ENCODE data around the gene CFAP99.
A peak's percentile ranks its signal among the peaks of the same experiment; 100 is the strongest.
"Not testable (repeated sequence)": the region's sequence is repeated elsewhere in the genome, so short reads cannot be mapped to it uniquely, and the experiment has no call there.

Gene CFAP99

GRCh38 chr4:2465032-2465431, 46.3 kb downstream of the CFAP99 start:
- no peak for DNase-seq (ENCODE audit: low read depth in 3 of 3, low spot score in 1 of 3)

- not testable (repeated sequence) for DNase-seq (ENCODE audit: low read depth in 3 of 3, low spot score in 1 of 3)
Measured at GRCh38 chr4:2465544-2465943, 46.8 kb downstream of the CFAP99 start.

GRCh38 chr4:2468456-2469191, 49.9 kb downstream of the CFAP99 start, which contains the start of gene RNF4:
Gene RNF4, plus strand, starts transcription at chr4:2469106. Its CDS starts 21,388 bp downstream, at chr4:2490494.
- DNase-seq (ENCODE audit: low read depth in 3 of 3, low spot score in 1 of 3) = peak; percentile 86 to 88 (median 87)

- DNase-seq (ENCODE audit: low read depth in 3 of 3, low spot score in 1 of 3) = peak; percentile 28 to 57 (median 31)
Measured at GRCh38 chr4:2469192-2469984, 50.6 kb downstream of the CFAP99 start.

- no peak for DNase-seq (ENCODE audit: low read depth in 3 of 3, low spot score in 1 of 3)
Measured at GRCh38 chr4:2470791-2471190, 52.0 kb downstream of the CFAP99 start.

GRCh38 chr4:2472187-2472586, 53.4 kb downstream of the CFAP99 start:
- DNase-seq (ENCODE audit: low read depth in 3 of 3, low spot score in 1 of 3) = no peak

- DNase-seq (ENCODE audit: low read depth in 3 of 3, low spot score in 1 of 3) = no peak
Measured at GRCh38 chr4:2478229-2478628, 59.5 kb downstream of the CFAP99 start.

GRCh38 chr4:2480649-2481048, 61.9 kb downstream of the CFAP99 start:
- no peak for DNase-seq (ENCODE audit: low read depth in 3 of 3, low spot score in 1 of 3)

- DNase-seq (ENCODE audit: low read depth in 3 of 3, low spot score in 1 of 3) = no peak
Measured at GRCh38 chr4:2482192-2482591, 63.4 kb downstream of the CFAP99 start.

- DNase-seq (ENCODE audit: low read depth in 3 of 3, low spot score in 1 of 3) = no peak
Measured at GRCh38 chr4:2482693-2483092, 63.9 kb downstream of the CFAP99 start.

- no peak for DNase-seq (ENCODE audit: low read depth in 3 of 3, low spot score in 1 of 3)
Measured at GRCh38 chr4:2483237-2483636, 64.5 kb downstream of the CFAP99 start.

GRCh38 chr4:2484185-2484584, 65.4 kb downstream of the CFAP99 start:
- no peak for DNase-seq (ENCODE audit: low read depth in 3 of 3, low spot score in 1 of 3)

GRCh38 chr4:2484993-2485392, 66.2 kb downstream of the CFAP99 start:
- peak; percentile 12 to 26 (median 13) for DNase-seq (ENCODE audit: low read depth in 3 of 3, low spot score in 1 of 3)

GRCh38 chr4:2485956-2486355, 67.2 kb downstream of the CFAP99 start:
- no peak for DNase-seq (ENCODE audit: low read depth in 3 of 3, low spot score in 1 of 3)

- DNase-seq (ENCODE audit: low read depth in 3 of 3, low spot score in 1 of 3) = no peak
Measured at GRCh38 chr4:2486981-2487380, 68.2 kb downstream of the CFAP99 start.

- no peak for DNase-seq (ENCODE audit: low read depth in 3 of 3, low spot score in 1 of 3)
Measured at GRCh38 chr4:2487632-2488031, 68.9 kb downstream of the CFAP99 start.

- no peak for DNase-seq (ENCODE audit: low read depth in 3 of 3, low spot score in 1 of 3)
Measured at GRCh38 chr4:2489081-2489805, 70.5 kb downstream of the CFAP99 start.

- DNase-seq (ENCODE audit: low read depth in 3 of 3, low spot score in 1 of 3) = no peak
Measured at GRCh38 chr4:2489841-2490552, 71.2 kb downstream of the CFAP99 start.

GRCh38 chr4:2492970-2493369, 74.2 kb downstream of the CFAP99 start:
- no peak for DNase-seq (ENCODE audit: low read depth in 3 of 3, low spot score in 1 of 3)

- DNase-seq (ENCODE audit: low read depth in 3 of 3, low spot score in 1 of 3) = no peak
Measured at GRCh38 chr4:2494992-2495391, 76.2 kb downstream of the CFAP99 start.

GRCh38 chr4:2497324-2497723, 78.6 kb downstream of the CFAP99 start:
- DNase-seq (ENCODE audit: low read depth in 3 of 3, low spot score in 1 of 3) = no peak
